Measurements from ENCODE around the gene TUBD1. TPM values are rescaled to one million over a fixed set of nuclear protein-coding genes. Genes with fewer than 3 reads are reported as not detected.

TUBD1 gene
- total RNA-seq, 1 experiment from 2014 or later = 16.1 TPM

- no peaks in the 10 kb centered on the region for H3K9me3 ChIP-seq (ENCODE audit: low read depth, low read length, poor library complexity, severe bottlenecking)
- BruUV-seq (replicated peaks) = no TSS peak
- intact Hi-C loops (cut with micrococcal nuclease; ENCODE audit: unreplicated experiment) = no loop called here
- DNase-seq (ENCODE audit: low spot score) = no peak
- no peak overlapping the region for H3K4me3 ChIP-seq (ENCODE audit: low read depth, low read length, poor library complexity, severe bottlenecking)
- H3K36me3 ChIP-seq (ENCODE audit: insufficient read depth, low read length, poor library complexity, severe bottlenecking) = no peaks in the 10 kb centered on the region
- TF ChIP-seq CTCF (conservative IDR thresholded peaks at IDR 0.05; ENCODE audit: low read depth, low read length) (no peak), EZH2 (IDR thresholded peaks at IDR 0.05; ENCODE audit: borderline replicate concordance, low read depth, low read length, poor library complexity, severe bottlenecking) (no peak)
- H3K27me3 ChIP-seq (replicated peaks; ENCODE audit: insufficient read depth, low read depth, low read length, poor library complexity) = no peaks in the 10 kb centered on the region
- no peak overlapping the region for H3K27ac ChIP-seq (ENCODE audit: low read depth, low read length, poor library complexity, severe bottlenecking)
- POLR2A ChIA-PET (ENCODE audit: low non-redundant PET) = interaction anchor here (0.5 kb wide), 1 partner anchor 13 kb away, joined by 3 read pairs; no protein-coding TSS in a partner anchor
- CTCF ChIA-PET = interaction anchor here (1.6 kb wide), 1 partner anchor 11 kb away, joined by 5 read pairs; no protein-coding TSS in a partner anchor
- H3K4me1 ChIP-seq (ENCODE audit: insufficient read depth, low read length, poor library complexity, severe bottlenecking) = peaks cover 10% of the 10 kb centered on the region
These were observed 44.4 kb downstream of the TUBD1 start for GRCh38 chr17:59848385-59848668.

GRCh38 chr17:59846394-59847165, 46.2 kb downstream of the TUBD1 start:
- no peak overlapping the region for H3K27ac ChIP-seq (ENCODE audit: low read depth, low read length, poor library complexity, severe bottlenecking)
- H3K36me3 ChIP-seq (ENCODE audit: insufficient read depth, low read length, poor library complexity, severe bottlenecking) = no peaks in the 10 kb centered on the region
- H3K9me3 ChIP-seq (ENCODE audit: low read depth, low read length, poor library complexity, severe bottlenecking) = no peaks in the 10 kb centered on the region
- intact Hi-C loops (cut with micrococcal nuclease; ENCODE audit: unreplicated experiment) = no loop called here
- BruUV-seq (replicated peaks) = no TSS peak
- POLR2A ChIA-PET (ENCODE audit: low non-redundant PET) = interaction anchor here (1.1 kb wide), 1 partner anchor 92 kb away, joined by 3 read pairs; no protein-coding TSS in a partner anchor
- TF ChIP-seq EZH2 (IDR thresholded peaks at IDR 0.05; ENCODE audit: borderline replicate concordance, low read depth, low read length, poor library complexity, severe bottlenecking) = no peak
- no peak for TF ChIP-seq CTCF (conservative IDR thresholded peaks at IDR 0.05; ENCODE audit: low read depth, low read length)
- no peak overlapping the region for H3K4me3 ChIP-seq (ENCODE audit: low read depth, low read length, poor library complexity, severe bottlenecking)
- H3K27me3 ChIP-seq (replicated peaks; ENCODE audit: insufficient read depth, low read depth, low read length, poor library complexity) = no peaks in the 10 kb centered on the region
- peaks cover 10% of the 10 kb centered on the region for H3K4me1 ChIP-seq (ENCODE audit: insufficient read depth, low read length, poor library complexity, severe bottlenecking)
- CTCF ChIA-PET = no interaction called here
- DNase-seq (ENCODE audit: low spot score) = no peak

- Histone ChIP-seq H3K9me3 (ENCODE audit: low read depth, low read length, poor library complexity, severe bottlenecking) (no peaks in the 10 kb centered on the region), H3K27ac (ENCODE audit: low read depth, low read length, poor library complexity, severe bottlenecking) (peak overlapping the region; percentile 32), H3K27me3 (replicated peaks; ENCODE audit: insufficient read depth, low read depth, low read length, poor library complexity) (no peaks in the 10 kb centered on the region), H3K36me3 (ENCODE audit: insufficient read depth, low read length, poor library complexity, severe bottlenecking) (peaks cover 2% of the 10 kb centered on the region), H3K4me1 (ENCODE audit: insufficient read depth, low read length, poor library complexity, severe bottlenecking) (peaks cover 14% of the 10 kb centered on the region), H3K4me3 (ENCODE audit: low read depth, low read length, poor library complexity, severe bottlenecking) (no peak overlapping the region)
- CTCF ChIA-PET = no interaction called here
- TF ChIP-seq EZH2 (IDR thresholded peaks at IDR 0.05; ENCODE audit: borderline replicate concordance, low read depth, low read length, poor library complexity, severe bottlenecking) = no peak
- no peak for TF ChIP-seq CTCF (conservative IDR thresholded peaks at IDR 0.05; ENCODE audit: low read depth, low read length)
- no peak for DNase-seq (ENCODE audit: low spot score)
- no TSS peak for BruUV-seq (replicated peaks)
- POLR2A ChIA-PET (ENCODE audit: low non-redundant PET) = interaction anchor here (0.7 kb wide), 1 partner anchor 393 kb away, joined by 3 read pairs; no protein-coding TSS in a partner anchor
- intact Hi-C loops (cut with micrococcal nuclease; ENCODE audit: unreplicated experiment) = no loop called here
These were observed 46.9 kb downstream of the TUBD1 start for GRCh38 chr17:59845595-59846393.

Measured in A673 (cell line).